Stimulated activated CD4-positive, alpha-beta T cell treated with anti-CD3 and anti-CD28 coated beads, Interleukin-2, amount 100 ng/mL, for 4 hours (primary cell): Measurements from ENCODE around the gene ASPHD2.
"Not testable (repeated sequence)": the region's sequence is repeated elsewhere in the genome, so short reads cannot be mapped to it uniquely, and the experiment has no call there.

ENCODE experiments used
- DNase-seq: peaks from one replicate; pipeline ENCODE4 v3.0.0-alpha.2; 2020; ENCODE audit warnings: low read depth

ASPHD2 gene

GRCh38 chr22:26428515-26429457, at the start of gene ASPHD2:
Gene ASPHD2 (plus strand): TSS chr22:26429260. CDS start chr22:26433616, 4,356 bp downstream.
- DNase-seq, result peak; percentile 67

- no peak for DNase-seq
These were observed 48.8 kb upstream of the ASPHD2 start for GRCh38 chr22:26380072-26380830.

- DNase-seq, result no peak
These were observed 46.3 kb upstream of the ASPHD2 start for GRCh38 chr22:26382782-26383181.

GRCh38 chr22:26383968-26384556, 45.0 kb upstream of the ASPHD2 start:
- DNase-seq, result no peak

GRCh38 chr22:26385164-26385563, 43.9 kb upstream of the ASPHD2 start:
- no peak for DNase-seq

GRCh38 chr22:26389125-26389524, 39.9 kb upstream of the ASPHD2 start:
- DNase-seq, result no peak

GRCh38 chr22:26391091-26391490, 38.0 kb upstream of the ASPHD2 start:
- no peak for DNase-seq

- DNase-seq, result no peak
These were observed 37.4 kb upstream of the ASPHD2 start for GRCh38 chr22:26391623-26392022.

- DNase-seq, result no peak
These were observed 35.1 kb upstream of the ASPHD2 start for GRCh38 chr22:26393929-26394328.

- DNase-seq, result no peak
These were observed 34.3 kb upstream of the ASPHD2 start for GRCh38 chr22:26394777-26395176.

GRCh38 chr22:26395926-26396325, 33.1 kb upstream of the ASPHD2 start:
- DNase-seq, result no peak

GRCh38 chr22:26398741-26399153, 30.3 kb upstream of the ASPHD2 start:
- DNase-seq, result peak; percentile 32

GRCh38 chr22:26399289-26399688, 29.8 kb upstream of the ASPHD2 start:
- no peak for DNase-seq

GRCh38 chr22:26401726-26402125, 27.3 kb upstream of the ASPHD2 start:
- no peak for DNase-seq

GRCh38 chr22:26404851-26405421, 24.1 kb upstream of the ASPHD2 start:
- DNase-seq, result no peak

- no peak for DNase-seq
These were observed 22.9 kb upstream of the ASPHD2 start for GRCh38 chr22:26406118-26406517.

GRCh38 chr22:26408562-26409220, 20.4 kb upstream of the ASPHD2 start:
- DNase-seq, result not testable (repeated sequence)

- no peak for DNase-seq
These were observed 19.2 kb upstream of the ASPHD2 start for GRCh38 chr22:26409719-26410335.

- no peak for DNase-seq
These were observed 18.7 kb upstream of the ASPHD2 start for GRCh38 chr22:26410386-26410785.

GRCh38 chr22:26414347-26414746, 14.7 kb upstream of the ASPHD2 start:
- no peak for DNase-seq

GRCh38 chr22:26416256-26416655, 12.8 kb upstream of the ASPHD2 start:
- DNase-seq, result no peak
